GM19324 (cell line): ENCODE data around the gene COPE.

Experiments used
- ATAC-seq: cut with Tn5 transposase; IDR thresholded peaks from one replicate; pipeline ENCODE4 v1.9.1; 2021; ENCODE audit warnings: mild to moderate bottlenecking, moderate library complexity; ENCODE audit not compliant: unreplicated experiment, low FRiP score

The COPE gene

GRCh38 chr19:18869781-18870530 lies 49.2 kb downstream of the COPE start:
- no peak for ATAC-seq

- ATAC-seq: no peak
Measured at GRCh38 chr19:18869023-18869618, 50.1 kb downstream of the COPE start.

GRCh38 chr19:18868380-18869022 lies 50.7 kb downstream of the COPE start:
- ATAC-seq: no peak

GRCh38 chr19:18867751-18868150 lies 51.4 kb downstream of the COPE start:
- ATAC-seq: no peak

GRCh38 chr19:18867199-18867598 lies 52.0 kb downstream of the COPE start:
- ATAC-seq: no peak

GRCh38 chr19:18866800-18867123 lies 52.4 kb downstream of the COPE start:
- ATAC-seq: no peak

- ATAC-seq: peak; percentile 45
Measured at GRCh38 chr19:18865973-18866799, 53.0 kb downstream of the COPE start.

GRCh38 chr19:18865106-18865972 lies 53.8 kb downstream of the COPE start:
- no peak for ATAC-seq

GRCh38 chr19:18863843-18864362 lies 55.3 kb downstream of the COPE start:
- no peak for ATAC-seq

- ATAC-seq: no peak
Measured at GRCh38 chr19:18862976-18863842, 56.0 kb downstream of the COPE start.

- no peak for ATAC-seq
Measured at GRCh38 chr19:18861917-18862316, 57.3 kb downstream of the COPE start.

- no peak for ATAC-seq
Measured at GRCh38 chr19:18861235-18861634, 58.0 kb downstream of the COPE start.

GRCh38 chr19:18860725-18861124 lies 58.5 kb downstream of the COPE start:
- ATAC-seq: no peak

- ATAC-seq: no peak
Measured at GRCh38 chr19:18860302-18860700, 58.9 kb downstream of the COPE start.

- no peak for ATAC-seq
Measured at GRCh38 chr19:18859676-18860301, 59.4 kb downstream of the COPE start.

GRCh38 chr19:18858906-18859646 lies 60.1 kb downstream of the COPE start:
- ATAC-seq: no peak

- ATAC-seq: no peak
Measured at GRCh38 chr19:18857223-18857622, 62.0 kb downstream of the COPE start.
